Astrocyte of the spinal cord (primary cell): ENCODE results near the gene SSBP4.

Experiments
- DNase-seq: peaks from one replicate; pipeline ENCODE4 v3.0.0; 2011; ENCODE audit warnings: low read depth, low spot score
- H3K4me3 ChIP-seq: 2 replicates; pipeline ENCODE4 v1.5.1; 2011; ENCODE audit warnings: low read depth, mild to moderate bottlenecking, low read length, moderate library complexity
- in situ Hi-C: cut with HindIII; loops from 2 replicates; pipeline ENCODE4 v1.10.0; 2017; ENCODE audit warnings: low sequenced_read_pairs
- TF ChIP-seq, protein P1 (sequence below): IDR thresholded peaks from 2 replicates; pipeline ENCODE4 v1.5.1; 2012; ENCODE audit warnings: low read depth, mild to moderate bottlenecking, low read length, inconsistent platforms

The SSBP4 gene

DNA sequence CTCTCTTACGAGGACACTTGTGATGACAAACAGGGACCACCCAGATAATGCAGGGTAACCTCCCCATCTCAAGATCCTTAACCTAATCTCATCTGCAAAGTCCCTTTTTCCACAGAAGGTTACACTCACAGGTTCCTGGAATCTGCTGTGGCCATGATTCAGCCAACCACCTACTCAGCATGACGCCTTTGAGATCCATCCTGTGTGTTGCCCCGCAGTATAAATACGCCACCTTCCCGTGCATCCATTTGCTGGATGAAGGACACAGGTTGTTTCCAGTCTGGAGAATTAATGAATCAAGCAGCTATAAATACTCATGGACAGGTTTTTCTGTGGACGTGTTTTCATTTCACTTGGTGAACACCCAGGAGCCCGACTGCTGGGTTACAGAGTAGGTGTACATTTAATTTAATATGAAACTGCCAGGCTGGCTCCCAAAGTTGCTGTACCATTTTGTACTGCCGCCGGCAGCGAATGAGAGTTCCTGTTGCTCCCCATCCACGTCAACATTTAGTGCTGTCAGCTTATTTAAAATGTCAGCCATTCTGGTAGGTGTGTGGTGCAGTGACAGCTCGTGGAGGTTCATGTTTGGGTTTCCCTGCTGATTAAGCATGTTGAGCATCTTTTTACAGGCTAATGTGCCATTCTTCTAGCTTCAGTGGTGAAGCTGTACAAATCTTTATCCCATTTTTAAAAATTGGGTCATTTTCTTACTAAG is 62.5 kb downstream of the SSBP4 start:
- TF ChIP-seq, protein P1, sequence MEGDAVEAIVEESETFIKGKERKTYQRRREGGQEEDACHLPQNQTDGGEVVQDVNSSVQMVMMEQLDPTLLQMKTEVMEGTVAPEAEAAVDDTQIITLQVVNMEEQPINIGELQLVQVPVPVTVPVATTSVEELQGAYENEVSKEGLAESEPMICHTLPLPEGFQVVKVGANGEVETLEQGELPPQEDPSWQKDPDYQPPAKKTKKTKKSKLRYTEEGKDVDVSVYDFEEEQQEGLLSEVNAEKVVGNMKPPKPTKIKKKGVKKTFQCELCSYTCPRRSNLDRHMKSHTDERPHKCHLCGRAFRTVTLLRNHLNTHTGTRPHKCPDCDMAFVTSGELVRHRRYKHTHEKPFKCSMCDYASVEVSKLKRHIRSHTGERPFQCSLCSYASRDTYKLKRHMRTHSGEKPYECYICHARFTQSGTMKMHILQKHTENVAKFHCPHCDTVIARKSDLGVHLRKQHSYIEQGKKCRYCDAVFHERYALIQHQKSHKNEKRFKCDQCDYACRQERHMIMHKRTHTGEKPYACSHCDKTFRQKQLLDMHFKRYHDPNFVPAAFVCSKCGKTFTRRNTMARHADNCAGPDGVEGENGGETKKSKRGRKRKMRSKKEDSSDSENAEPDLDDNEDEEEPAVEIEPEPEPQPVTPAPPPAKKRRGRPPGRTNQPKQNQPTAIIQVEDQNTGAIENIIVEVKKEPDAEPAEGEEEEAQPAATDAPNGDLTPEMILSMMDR: no peak
- H3K4me3 ChIP-seq: no peak overlapping the region
- no peak for DNase-seq
- in situ Hi-C loops: no loop called here

DNA sequence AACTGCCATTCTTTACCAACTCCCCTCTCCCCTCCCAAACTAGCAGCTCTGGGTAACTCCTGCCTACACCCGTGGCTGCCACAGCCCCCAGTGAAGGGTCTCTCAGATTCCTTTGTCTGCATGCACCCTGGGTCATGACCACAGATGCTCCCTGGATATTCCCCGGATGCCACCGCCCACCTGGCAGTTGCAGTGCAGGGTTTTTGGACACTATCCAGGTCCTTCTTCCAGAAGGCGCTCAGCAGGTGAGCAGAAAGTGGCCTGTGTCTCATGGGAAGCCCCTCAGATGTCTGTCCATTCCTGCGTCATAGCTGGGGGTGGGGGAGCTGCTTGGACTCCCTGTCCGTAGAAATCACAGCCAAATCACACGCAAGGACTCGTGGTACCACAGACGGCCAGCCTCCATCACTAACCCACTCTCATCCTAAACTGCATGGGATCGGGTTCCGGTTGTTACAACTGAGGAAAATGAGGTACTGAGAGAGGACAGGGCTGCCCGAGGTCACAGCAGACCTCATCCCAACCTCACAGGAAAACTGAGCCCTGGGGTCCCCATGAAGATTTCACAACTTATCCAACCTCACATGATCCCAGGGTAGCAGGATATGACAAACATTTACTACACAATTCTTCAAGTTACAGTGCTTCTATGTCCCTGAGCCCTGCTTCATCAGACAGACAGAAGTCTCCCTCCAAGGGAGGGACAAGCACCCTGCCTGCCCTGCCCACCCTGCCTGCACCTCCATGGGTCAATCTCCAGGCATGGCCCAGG is 64.1 kb downstream of the SSBP4 start:
- H3K4me3 ChIP-seq: no peak overlapping the region
- in situ Hi-C loops: no loop called here
- TF ChIP-seq, protein P1: no peak
- DNase-seq: no peak
